GM03348 (cell line): Measurements from ENCODE around the gene CREBL2.
A peak's percentile ranks its signal among the peaks of the same experiment; 100 is the strongest.
"Not testable (repeated sequence)": the region's sequence is repeated elsewhere in the genome, so short reads cannot be mapped to it uniquely, and the experiment has no call there.

Experiments used
- DNase-seq: peaks from one replicate; pipeline ENCODE4 v3.0.0; 2012; ENCODE audit warnings: low spot score

CREBL2 gene

DNA sequence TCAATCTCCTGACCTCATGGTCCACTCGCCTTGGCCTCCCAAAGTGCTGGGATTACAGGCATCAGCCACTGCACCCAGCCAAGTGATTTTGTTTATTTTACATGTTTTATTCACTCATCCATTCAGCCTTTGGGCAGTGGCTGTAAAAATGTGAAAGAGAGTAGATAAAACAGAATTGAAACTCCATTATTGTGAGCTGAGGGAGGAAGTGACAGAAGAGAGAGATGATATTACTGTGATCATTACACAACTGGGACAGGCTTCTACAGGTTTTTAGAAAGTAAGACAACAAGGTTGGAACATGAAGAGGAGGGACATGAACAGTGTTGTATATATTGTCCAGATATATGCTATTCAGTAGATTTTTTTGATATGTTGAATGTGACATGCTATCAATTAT lies 25.0 kb downstream of the CREBL2 start:
- no peak for DNase-seq

DNA sequence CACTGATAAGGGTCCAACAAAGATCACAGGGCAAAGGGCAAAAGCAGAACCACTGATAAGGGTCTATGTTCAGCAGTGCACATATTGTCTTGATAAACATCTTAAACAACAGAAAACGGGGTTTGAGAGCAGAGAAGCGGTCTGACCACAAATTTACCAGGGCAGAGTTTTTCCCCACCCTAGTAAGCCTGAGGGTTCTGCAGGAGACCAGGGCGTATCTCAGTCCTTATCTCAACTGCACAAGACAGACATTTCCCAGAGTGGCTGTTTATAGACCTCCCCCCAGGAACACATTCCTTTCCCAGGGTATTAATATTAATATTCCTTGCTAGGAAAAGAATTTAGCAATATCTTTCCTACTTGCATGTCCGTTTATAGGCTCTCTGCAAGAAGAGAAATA lies 28.3 kb downstream of the CREBL2 start:
- not testable (repeated sequence) for DNase-seq

DNA sequence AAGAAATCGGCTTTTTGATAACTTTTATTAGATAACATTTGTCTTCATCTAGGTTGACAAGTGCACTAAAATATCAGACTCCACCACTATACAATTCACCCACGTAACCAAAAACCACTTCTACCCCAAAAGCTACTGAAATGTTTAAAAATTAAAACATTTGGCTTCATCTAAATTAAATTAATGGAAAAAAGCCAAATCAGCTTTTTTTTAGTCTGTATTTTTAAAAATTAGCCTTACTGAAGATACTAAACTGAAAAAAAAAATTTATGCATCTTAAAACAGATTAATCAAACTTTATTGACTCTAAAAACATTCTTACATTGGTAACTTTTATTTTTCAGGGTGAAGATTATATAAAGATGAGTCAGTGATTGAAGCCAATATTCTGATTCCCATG lies 30.0 kb downstream of the CREBL2 start:
- DNase-seq = no peak

DNA sequence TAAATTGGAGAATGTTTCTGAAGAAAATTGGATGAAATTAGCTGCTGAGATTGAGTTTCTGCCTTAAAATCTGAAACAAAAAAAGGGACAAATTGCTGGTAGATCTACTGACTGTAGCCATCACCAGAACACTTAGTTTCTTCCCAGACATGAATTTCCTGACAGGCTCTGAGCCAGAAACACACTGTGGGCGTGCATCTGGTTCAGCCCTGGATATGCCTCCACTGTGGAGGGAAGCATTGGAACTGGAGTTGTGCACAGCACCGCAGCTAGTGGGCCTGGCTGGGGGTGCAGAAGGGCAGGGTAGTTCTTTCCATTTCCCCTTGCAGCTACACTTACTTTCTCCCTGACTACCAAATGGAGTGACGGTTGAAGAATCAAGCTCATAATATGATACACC lies 31.2 kb downstream of the CREBL2 start:
- no peak for DNase-seq

DNA sequence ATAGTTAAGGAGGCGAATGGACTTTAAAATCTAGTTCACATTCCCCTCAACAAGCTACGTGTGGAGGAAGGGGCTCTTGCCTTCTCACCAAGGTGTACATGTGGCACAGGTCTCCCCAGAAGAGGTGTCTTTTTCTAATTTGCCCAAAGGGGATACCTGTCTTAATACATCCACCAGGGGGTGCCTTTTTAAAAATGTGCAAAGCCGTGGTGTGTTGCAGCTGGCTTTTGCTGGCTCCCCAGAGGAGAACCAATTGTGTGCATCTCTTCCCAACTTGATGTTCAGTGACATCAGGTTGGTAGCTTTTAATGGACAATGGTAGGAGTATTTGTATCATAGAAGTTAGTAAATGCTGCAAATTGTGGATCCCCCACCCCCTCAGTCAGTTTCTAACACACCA lies 33.8 kb downstream of the CREBL2 start:
- peak; percentile 51 for DNase-seq

DNA sequence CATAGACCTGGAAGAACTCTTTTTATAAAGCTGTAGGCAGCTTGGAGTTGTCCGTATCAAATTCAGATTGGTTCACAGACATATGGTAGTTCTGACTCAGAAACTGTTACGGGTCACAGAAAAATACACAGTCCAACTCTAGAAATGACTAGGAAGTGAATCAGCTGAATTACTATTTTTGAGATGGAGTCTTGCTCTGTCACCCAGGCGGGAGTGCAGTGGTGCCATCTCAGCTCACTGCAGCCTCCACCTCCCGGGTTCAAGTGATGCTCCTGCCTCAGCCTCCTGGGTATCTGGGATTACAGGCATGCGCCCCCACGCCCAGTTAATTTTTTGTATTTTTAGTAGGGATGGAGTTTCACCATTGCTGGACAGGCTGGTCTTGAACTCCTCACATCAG lies 34.3 kb downstream of the CREBL2 start:
- DNase-seq = peak; percentile 64

DNA sequence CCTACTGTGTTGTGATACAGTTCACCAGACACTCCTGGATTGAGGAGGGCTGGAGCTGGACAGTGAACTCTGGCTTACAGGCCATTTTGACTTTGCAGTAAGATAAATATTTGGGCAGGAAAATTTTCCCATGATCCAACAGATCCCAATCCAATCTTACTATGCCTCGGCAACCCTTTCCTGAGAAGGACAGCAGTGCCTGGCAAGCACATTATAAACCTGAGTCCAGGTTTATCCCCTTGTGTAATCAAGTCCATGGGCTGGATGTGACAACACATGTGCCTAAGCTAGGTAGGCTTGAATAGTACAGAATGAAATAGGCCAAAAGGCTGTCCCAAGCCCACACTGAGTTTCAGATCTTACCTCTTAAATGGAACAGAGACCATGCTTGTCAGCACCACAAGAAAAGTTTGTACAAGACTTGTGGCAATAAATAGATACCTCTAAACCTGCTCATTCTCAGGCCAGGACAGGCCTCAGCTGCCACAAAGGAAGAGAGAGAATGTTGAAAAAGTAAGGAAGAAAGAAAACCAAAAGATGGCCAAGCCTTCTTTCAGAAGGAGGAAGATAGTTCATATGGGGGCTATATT lies 34.9 kb downstream of the CREBL2 start:
- DNase-seq = no peak

DNA sequence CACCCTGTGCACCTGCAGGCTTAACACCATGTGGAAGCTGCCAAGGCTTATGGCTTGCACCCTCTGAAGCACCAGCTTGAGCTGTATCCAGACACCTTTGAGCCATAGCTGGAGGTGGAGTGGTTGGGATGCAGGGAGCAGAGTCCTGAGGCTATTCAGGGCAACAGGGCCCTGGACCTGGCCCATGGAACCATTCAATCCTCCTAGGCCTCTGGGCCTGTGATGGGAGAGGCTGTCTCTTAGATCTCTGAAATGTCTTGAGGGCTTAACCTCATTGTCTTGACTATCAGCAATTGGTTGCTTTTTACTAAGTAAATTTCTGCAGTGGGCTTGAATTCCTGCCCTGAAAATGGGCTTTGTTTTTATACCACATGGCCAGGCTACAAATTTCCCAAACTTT lies 36.6 kb downstream of the CREBL2 start:
- no peak for DNase-seq

DNA sequence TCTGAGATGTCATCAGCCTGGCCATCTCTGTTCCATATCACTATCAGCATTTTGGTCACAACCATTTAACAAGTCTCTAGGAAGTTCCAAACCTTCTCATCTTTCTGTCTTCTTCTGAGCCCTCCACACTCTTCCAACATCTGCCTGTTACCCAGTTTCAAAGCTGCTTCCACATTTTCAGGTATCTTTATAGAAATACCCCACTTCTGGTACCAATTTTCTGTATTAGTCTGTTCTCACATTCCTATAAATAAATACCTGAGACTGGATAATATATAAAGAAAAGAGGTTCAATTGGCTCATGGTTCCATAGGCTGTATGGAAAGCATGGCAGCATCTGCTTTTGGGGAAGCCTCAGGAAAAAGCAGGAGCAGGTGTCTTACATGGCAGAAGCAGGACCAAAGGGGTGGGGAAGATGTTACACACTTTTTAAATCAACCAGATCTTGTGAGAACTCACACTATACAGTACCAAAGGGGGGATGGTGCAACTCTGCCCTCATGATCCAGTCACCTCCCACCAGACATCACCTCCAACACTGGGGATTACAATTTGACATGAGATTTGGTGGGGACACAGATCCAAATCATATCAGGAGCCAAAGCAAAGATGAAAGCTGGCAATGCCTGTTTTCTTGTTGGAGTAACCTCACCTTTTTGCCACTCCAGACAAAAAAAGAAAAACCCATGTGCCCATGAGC lies 37.4 kb downstream of the CREBL2 start:
- no peak for DNase-seq

DNA sequence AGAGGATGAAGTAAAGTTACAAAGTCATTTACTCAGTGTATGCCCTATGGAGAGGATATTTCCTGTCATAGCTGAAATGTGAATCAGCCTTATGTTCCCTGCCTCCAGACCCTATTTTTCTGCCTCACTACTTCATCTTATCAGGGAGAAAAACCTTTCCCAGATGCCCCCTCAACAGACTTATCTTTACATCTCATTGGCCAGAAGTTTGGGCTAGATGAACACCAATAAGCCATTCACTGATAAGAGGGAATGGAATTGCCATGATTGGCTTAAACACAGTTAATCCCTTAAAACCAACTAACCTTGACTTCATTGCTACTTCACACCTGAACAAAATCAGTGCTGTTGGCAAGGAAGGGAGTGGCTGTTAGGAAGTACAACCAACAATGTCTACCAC lies 40.1 kb downstream of the CREBL2 start:
- DNase-seq = no peak

DNA sequence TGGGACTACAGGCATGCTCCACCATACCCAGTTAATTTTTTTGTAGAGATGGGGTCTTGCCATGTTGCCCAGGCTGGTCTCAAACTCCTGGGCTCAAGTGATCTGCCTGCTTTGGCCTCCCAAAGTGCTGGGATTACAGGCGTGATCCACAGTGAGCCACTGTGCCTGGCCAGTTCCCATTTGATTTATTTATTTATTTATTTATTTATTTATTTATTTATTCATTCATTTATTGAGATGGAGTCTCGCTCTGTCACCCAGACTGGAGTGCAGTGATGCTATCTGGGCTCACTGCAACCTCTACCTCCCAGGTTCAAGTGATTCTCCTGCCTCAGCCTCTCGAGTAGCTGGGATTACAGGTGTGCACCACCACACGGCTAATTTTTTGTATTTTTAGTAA lies 41.0 kb downstream of the CREBL2 start:
- DNase-seq = not testable (repeated sequence)

DNA sequence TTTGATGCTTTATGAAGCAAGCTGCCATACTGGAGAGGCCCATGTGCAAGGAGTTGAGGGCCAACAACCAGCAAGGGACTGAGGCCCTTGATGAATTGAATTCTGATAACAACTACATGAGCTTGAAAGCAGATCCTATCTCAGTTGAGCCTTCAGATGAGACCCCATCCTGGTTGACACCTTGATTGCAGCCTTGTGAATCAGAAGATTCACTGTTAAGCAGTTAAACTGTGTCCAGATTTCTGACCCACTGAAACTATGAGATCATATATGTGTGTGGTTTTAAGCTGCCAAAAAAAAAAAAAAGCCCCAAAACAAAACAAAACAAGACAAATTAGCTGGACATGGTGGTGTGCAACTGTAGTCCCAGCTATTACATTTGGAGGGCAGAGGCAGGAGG lies 42.2 kb downstream of the CREBL2 start:
- DNase-seq = no peak

DNA sequence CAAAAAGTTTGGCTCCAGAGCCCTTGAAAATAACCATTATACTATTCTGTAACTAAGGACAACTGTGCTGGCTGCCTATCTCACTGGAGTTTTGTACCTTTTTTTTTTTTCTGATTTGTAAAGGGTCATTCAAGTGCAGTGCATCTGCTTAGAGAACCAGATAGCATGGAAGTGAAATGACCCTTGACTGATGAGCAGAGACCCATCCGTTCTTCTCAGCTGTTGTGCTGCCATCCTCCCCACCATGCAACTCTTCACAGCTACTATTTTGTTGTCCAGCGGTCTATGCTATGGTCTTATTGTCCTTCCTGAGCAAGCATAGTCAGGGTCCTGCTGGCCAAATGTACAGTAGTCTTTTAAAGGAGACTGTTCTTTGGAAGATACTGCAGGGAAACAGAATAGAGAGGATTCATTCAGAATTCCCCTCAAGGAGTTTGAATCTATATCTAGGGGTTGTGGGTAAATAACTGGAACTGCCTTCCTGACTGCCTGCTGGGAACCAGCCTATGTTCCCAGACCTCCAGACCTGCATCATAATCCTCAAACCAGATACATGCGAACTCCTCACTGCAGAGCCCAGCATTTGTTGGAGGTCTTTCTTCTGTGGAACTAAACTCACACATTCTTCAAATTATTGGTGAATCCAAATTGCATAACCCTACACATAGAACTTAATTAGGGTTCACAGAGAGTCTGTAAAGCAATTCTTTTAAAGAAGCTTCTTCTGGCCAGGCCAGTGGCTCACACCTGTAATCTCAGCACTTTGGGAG lies 43.2 kb downstream of the CREBL2 start:
- peak; percentile 6 for DNase-seq

DNA sequence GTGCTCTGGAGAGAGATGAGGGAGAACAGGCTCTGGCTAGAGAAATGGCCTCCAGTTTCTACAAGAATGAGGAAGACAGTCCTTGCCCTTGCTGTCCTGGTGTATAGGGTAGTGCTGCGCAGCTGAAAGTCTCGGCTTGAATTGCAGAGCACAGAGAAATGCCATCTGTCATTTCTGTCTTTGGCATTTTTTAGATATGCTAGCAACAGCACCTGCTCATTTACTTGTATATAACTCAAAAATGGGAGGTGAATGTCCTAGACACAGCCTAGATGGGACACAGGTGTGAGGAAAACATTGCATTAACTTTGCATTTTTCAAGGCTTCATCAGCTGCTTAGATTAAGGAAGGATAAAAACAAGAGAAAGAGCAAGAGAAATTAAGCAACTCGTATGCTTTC lies 48.5 kb downstream of the CREBL2 start:
- DNase-seq = no peak

DNA sequence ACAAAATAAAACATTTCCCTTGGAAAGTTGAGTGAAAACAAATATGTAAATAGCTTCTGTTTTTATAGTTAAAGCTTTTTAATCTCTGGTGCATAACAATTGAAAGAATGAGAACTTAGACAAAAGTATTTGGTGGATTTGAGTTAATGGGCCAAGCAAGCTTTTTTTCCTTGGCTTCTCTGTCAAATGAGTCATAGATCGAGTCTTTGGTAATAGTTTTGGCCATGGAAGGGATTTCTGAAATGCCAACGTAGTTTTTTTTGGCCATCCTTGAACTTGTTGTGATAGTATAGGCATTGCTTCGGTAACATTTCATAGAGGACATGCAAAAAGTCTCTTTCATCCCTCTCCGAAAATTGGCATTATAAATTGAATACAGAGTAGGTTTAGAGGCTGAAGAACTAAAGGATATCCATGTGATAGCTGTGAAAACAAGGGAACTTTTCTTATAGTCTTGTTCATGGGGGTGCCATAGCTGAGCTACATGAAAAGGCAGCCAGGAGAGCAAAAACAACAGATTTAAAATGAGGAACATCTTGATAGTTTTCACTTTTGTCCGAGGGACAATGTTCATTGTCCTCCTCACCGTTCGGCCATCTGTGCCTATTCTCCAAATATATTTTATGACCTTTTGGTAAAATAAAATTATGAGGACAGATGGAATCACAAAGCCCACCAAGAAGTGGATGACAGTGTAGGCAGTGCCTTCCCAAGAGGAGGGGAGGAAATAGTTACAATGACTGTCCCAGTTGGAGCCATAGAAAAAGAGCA lies 49.6 kb downstream of the CREBL2 start:
- DNase-seq = peak; percentile 83

DNA sequence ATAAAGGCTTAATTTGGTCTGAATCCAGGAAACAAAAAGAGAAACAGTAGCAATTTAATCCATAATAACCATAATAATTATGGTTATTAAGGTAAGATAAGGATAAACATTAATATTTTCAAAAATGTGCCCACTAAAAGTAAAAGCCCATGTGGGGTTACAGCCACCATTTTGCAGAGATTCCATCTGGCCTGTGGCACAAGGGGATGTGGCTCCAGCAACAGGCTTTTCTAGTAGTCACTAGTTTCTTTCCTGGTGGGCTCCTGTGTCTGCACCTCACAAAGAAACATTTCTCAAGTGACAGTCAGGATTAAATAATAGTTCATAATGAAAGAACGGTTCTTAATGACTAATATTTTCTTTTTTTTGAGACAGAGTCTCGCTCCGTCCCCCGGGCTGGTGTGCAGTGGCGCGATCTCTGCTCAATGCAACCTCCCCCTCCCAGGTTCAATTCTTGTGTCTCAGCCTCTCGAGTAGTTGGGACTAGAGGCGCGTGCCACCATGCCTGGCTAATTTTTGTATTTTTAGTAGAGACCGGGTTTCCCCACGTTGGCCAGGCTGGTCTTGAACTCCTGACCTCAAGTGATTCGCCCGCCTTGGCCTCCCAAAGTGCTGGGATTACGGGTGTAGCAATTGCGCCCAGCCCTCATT lies 52.1 kb downstream of the CREBL2 start:
- no peak for DNase-seq

DNA sequence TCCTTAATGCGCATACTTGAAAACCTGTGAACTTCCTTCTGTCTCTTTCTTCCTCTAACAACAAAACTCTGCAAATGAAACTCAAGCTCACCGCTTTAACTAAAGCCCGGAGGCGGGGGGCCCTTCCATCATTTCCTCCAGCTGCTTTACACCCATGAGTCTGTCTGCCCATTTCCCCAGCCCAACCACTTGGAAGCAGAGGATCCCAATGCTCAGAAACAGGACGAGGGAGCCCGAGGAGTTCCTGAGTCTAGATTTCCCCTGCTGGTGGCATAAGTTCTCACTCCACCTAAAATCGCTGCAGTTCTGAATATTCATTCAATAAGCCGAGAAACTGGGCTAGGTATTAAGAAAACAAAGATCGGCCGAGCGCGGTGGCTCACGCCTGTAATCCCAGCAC lies 53.5 kb downstream of the CREBL2 start:
- no peak for DNase-seq

DNA sequence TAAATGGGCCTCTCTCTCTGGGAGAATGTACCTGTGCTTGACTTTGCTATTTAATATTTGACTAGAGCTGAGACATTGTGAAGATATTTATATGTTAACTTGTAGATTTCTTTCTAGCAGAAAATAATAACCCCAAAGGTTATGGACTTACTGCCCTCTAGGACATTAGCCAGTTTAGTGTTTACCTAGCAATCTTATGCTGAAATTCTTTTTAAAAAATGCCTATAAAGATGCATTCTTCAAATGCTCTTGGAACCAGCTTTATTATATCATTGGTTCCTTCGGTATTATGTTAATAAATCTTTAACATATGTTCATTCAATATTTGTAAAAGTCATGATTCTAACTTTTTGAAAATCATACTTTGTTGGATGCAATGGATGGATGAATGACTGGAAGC lies 56.3 kb downstream of the CREBL2 start:
- no peak for DNase-seq

DNA sequence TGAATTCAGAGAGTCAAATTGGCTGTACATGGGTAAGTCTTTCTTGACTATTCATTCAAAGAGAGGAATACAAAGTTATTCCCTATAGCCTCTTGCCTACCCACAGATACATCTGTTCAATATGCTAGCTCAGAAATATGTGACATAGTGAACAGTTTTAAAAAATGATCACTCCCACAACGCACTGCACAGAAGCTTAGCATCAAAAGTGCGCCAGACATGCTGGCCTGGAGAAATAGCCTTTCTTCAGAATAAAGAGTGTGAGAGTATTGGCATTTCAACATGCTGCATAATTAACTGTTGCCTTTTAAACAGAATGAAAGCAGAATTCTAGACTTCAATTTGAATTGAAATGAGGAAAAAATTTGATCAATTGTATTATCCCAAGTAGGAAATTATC lies 57.3 kb downstream of the CREBL2 start:
- no peak for DNase-seq

DNA sequence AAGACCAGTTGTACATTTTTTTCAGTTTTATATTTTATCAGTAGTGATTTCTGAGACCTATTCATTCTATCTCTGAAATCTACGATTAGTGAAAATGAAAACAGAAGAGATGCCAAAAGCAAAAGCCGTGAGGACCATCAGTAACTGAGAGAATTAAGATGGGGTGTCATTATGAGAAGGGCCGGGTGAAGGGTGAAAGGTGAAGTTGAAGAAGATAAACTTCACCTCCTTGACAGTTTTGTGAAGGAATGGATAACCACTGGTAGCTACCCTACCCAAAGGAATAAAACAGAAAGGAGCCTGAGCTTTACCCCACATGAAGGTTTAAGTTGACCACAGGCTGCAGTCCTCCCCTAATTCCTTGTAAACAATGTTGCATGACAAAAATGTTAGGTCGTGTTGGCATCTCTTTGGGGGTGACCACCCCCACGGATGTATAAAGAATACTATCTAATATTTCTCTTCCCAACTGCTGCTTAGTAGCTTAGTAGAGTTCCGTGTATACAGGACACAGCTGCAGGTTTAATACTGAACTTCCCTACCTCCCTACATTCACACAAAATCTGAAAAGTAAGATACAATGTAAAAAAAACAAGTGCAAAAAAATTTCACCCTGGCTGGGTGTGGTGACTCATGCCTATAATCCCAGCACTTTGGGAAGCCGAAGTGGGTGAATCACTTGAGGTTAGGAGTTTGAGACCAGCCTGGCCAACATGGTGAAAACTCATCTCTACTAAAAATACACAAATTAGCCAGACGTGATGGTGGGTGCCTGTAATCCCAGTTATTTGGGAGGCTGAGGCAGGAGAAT lies 60.4 kb downstream of the CREBL2 start:
- DNase-seq = peak; percentile 13

DNA sequence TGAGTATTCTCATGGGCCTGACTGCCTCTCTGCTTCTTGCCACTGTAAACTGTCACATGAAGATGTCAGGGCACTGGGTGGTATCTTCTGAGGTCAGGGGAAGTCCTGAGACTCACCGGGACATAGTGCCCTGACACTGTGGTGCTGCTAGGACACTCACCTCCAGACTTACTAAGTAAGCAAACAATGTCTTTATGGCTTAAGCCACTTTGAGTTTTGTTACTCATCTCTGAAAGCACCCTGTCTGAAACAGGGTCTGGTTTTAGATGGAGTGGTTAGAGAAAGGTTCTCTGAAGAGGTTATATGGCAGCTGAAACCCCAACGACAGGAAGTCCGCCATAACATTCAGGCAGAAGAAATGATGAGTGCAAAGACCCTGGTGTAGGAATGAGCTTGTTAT lies 61.6 kb downstream of the CREBL2 start:
- DNase-seq = no peak
